ENCODE results near the gene TTLL7. TPM values are rescaled to one million over a fixed set of nuclear protein-coding genes. Genes with fewer than 3 reads are reported as not detected.
"Not testable (repeated sequence)": the region's sequence is repeated elsewhere in the genome, so short reads cannot be mapped to it uniquely, and the experiment has no call there.

Gene TTLL7
- total RNA-seq, 2 donors from 2014 or later = 10.8 to 17.4 TPM

DNA sequence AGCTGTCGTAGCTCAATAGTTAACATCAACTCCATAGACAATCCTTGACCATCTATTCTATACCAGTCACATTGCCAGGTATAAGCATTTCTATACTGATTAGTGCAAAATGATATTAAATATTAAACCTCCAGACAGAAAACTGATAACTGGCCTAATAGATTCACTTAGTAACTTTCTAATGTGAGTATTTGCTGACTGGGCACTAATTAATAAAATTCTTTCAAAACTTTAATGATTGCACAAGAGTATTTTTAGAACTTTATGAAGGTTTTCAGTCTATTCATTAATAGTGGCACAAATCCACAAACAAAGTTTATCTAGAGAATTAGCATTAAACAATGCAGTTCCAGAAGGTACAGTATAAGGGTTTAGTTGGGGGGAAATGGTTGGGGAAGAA is 79.1 kb downstream of the TTLL7 start:
- Histone ChIP-seq H3K4me1 (no peaks in the 10 kb centered on the region), H3K4me3 (no peak overlapping the region), H3K27me3 (no peaks in the 10 kb centered on the region), H3K9me3 (no peaks in the 10 kb centered on the region), H3K36me3 (peaks cover 17% of the 10 kb centered on the region), H3K27ac (no peak overlapping the region)
- TF ChIP-seq, protein P1, sequence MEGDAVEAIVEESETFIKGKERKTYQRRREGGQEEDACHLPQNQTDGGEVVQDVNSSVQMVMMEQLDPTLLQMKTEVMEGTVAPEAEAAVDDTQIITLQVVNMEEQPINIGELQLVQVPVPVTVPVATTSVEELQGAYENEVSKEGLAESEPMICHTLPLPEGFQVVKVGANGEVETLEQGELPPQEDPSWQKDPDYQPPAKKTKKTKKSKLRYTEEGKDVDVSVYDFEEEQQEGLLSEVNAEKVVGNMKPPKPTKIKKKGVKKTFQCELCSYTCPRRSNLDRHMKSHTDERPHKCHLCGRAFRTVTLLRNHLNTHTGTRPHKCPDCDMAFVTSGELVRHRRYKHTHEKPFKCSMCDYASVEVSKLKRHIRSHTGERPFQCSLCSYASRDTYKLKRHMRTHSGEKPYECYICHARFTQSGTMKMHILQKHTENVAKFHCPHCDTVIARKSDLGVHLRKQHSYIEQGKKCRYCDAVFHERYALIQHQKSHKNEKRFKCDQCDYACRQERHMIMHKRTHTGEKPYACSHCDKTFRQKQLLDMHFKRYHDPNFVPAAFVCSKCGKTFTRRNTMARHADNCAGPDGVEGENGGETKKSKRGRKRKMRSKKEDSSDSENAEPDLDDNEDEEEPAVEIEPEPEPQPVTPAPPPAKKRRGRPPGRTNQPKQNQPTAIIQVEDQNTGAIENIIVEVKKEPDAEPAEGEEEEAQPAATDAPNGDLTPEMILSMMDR (IDR thresholded peaks at IDR 0.05) = no peak
- no peak for DNase-seq (ENCODE audit: low spot score)

DNA sequence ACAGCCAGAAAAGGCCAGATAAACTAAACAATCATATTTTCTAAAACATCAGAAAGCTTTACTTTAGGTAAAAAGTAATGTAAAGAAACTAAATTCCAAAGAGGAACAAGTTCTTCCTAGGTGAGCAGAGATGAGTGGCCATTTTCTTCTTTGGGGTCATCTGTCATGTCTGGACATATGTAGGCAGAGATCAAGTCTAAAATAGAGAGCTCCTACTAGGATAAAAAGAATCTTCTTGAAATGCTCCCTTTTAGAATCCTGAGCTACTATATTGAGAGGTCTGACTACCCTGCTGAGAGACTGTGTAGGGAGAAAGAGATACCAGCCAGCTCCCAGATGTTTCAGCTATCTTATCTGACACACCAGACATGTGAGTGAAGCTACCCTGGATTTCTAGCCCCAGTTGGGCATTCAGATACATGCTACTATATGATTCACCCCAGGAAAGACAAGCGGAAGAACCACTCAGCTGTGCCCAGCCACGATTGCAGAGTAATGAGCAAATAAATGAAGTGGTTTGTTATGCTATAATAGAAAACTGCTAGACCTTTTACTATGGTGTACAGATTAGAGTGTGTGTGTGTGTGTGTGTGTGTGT is 80.1 kb downstream of the TTLL7 start:
- H3K4me1 ChIP-seq = no peaks in the 10 kb centered on the region
- H3K4me3 ChIP-seq = no peak overlapping the region
- no peaks in the 10 kb centered on the region for H3K27me3 ChIP-seq
- no peaks in the 10 kb centered on the region for H3K9me3 ChIP-seq
- peaks cover 17% of the 10 kb centered on the region for H3K36me3 ChIP-seq
- H3K27ac ChIP-seq = no peak overlapping the region
- TF ChIP-seq, protein P1 (IDR thresholded peaks at IDR 0.05) = no peak
- DNase-seq (ENCODE audit: low spot score) = no peak

DNA sequence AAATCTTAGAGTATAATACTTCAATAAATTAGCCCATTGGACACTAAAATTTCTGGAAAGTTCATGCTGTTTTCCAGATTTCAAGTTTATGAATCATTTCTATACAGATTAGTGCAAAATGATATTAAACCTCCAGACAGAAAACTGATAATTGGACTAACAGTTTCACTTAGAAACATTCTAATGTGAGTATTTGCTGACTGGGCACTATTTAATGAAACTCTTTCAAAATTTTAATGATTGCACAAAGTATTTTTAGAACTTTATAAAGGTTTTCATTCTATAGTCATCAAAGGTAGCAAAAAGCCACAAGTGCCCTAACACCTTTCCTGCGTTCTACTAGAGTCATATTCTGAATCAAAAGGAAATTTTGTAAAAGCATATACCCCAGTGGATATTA is 81.0 kb downstream of the TTLL7 start:
- Histone ChIP-seq H3K9me3 (no peaks in the 10 kb centered on the region), H3K27me3 (no peaks in the 10 kb centered on the region), H3K4me3 (no peak overlapping the region), H3K36me3 (peaks cover 17% of the 10 kb centered on the region), H3K27ac (no peak overlapping the region), H3K4me1 (no peaks in the 10 kb centered on the region)
- TF ChIP-seq, protein P1 (IDR thresholded peaks at IDR 0.05) = no peak
- no peak for DNase-seq (ENCODE audit: low spot score)

DNA sequence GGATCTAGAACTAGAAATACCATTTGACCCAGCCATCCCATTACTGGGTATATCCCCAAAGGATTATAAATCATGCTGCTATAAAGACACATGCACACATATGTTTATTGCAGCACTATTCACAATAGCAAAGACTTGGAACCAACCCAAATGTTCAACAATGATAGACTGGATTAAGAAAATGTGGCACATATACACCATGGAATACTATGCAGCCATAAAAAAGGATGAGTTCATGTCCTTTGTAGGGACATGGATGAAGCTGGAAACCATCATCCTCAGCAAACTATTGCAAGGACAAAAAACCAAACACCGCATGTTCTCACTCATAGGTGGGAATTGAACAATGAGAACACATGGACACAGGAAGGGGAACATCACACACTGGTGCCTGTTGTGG is 82.8 kb downstream of the TTLL7 start:
- H3K9me3 ChIP-seq; H3K27me3 ChIP-seq; H3K4me1 ChIP-seq; H3K27ac ChIP-seq; DNase-seq (ENCODE audit: low spot score); H3K4me3 ChIP-seq: not testable (repeated sequence)
- peaks cover 17% of the 10 kb centered on the region for H3K36me3 ChIP-seq

DNA sequence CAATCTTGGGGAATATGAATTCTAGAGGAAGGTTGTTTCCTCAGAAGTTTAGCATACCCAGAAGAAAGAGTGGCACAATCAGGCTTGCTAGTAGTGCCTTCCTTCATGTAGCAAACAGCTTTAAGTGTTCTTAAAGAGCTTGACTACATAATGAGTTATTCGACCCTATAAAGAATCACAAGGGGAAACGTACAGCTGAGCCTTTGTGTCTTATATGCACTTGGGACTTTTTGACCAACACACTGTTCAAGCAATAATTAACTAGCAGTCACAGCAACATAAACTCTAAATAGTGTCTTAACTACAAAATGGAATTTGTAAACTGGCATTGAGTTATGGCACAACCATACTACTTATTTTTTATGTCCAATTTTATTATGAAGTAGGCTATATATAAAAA is 86.1 kb downstream of the TTLL7 start:
- Histone ChIP-seq H3K27me3 (no peaks in the 10 kb centered on the region), H3K4me1 (no peaks in the 10 kb centered on the region), H3K4me3 (no peak overlapping the region), H3K36me3 (peaks cover 8% of the 10 kb centered on the region), H3K27ac (no peak overlapping the region), H3K9me3 (no peaks in the 10 kb centered on the region)
- TF ChIP-seq, protein P1 (IDR thresholded peaks at IDR 0.05) = no peak
- no peak for DNase-seq (ENCODE audit: low spot score)

DNA sequence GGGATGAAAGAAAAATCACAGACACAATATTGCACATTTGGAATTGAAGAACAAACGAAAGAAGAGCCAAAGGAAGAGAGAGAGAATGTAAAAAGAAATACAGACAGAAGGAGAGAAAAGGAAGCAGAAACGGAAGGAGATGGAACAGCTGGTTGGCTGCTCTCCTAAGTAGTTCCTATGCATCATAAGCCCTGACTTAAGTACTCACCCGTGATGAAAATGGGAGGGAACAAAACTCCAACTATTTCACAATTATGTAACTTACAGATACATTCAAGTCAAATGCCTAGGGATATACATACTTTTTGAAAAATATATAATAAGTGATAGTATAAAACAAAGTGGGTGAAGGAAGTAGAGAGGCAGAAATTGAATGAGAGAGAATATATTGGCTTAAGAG is 88.5 kb downstream of the TTLL7 start:
- DNase-seq (ENCODE audit: low spot score) = no peak
- no peak overlapping the region for H3K27ac ChIP-seq
- no peaks in the 10 kb centered on the region for H3K9me3 ChIP-seq
- H3K4me3 ChIP-seq = no peak overlapping the region
- H3K4me1 ChIP-seq = no peaks in the 10 kb centered on the region
- no peaks in the 10 kb centered on the region for H3K36me3 ChIP-seq
- no peaks in the 10 kb centered on the region for H3K27me3 ChIP-seq
- TF ChIP-seq, protein P1 (IDR thresholded peaks at IDR 0.05) = no peak
